ENCODE data around the gene PLCG1. TPM values are rescaled to one million over a fixed set of nuclear protein-coding genes. Genes with fewer than 3 reads are reported as not detected.
A peak's percentile ranks its signal among the peaks of the same experiment; 100 is the strongest.

The PLCG1 gene
- polyA plus RNA-seq, 1 donor from 2014 or later, result 164 TPM

- Histone ChIP-seq H3K4me2 (ENCODE audit: low read length) (no peak overlapping the region), H3K27ac (ENCODE audit: low read length) (no peak overlapping the region), H2AFZ (ENCODE audit: low read depth, low read length) (no peak overlapping the region), H3K9ac (ENCODE audit: low read length) (no peak overlapping the region), H3K36me3 (ENCODE audit: insufficient read depth, low read length) (no peaks in the 10 kb centered on the region), H3K79me2 (replicated peaks; ENCODE audit: insufficient read depth, low read length) (no peaks in the 10 kb centered on the region), H3K27me3 (ENCODE audit: insufficient read depth, low read depth, low read length) (no peaks in the 10 kb centered on the region), H3K9me3 (ENCODE audit: low read length) (no peaks in the 10 kb centered on the region), H3F3A (ENCODE audit: insufficient read depth, low read length, poor library complexity, severe bottlenecking) (no peaks in the 10 kb centered on the region), H3K4me3 (ENCODE audit: low read length) (no peak overlapping the region), H4K20me1 (ENCODE audit: insufficient read depth) (no peaks in the 10 kb centered on the region), H3K9me2 (ENCODE audit: insufficient read depth, low read length) (no peaks in the 10 kb centered on the region)
- no peak for TF ChIP-seq EP300 (conservative IDR thresholded peaks at IDR 0.05; ENCODE audit: poor library complexity, severe bottlenecking)
- peak; percentile 83 for TF ChIP-seq CTCF (IDR thresholded peaks at IDR 0.05; ENCODE audit: poor library complexity, severe bottlenecking)
- peak; percentile 87 for TF ChIP-seq RAD21 (conservative IDR thresholded peaks at IDR 0.05)
- TF ChIP-seq TAF1 (IDR thresholded peaks at IDR 0.05; ENCODE audit: low read depth), result no peak
- TF ChIP-seq SMC3 (conservative IDR thresholded peaks at IDR 0.05; ENCODE audit: poor library complexity), result peak; percentile 89
Observed at GRCh38 chr20:41173161-41173721, 35.9 kb downstream of the PLCG1 start.

GRCh38 chr20:41173791-41174341 lies 36.5 kb downstream of the PLCG1 start:
- Histone ChIP-seq H3K27ac (ENCODE audit: low read length) (no peak overlapping the region), H4K20me1 (ENCODE audit: insufficient read depth) (no peaks in the 10 kb centered on the region), H3F3A (ENCODE audit: insufficient read depth, low read length, poor library complexity, severe bottlenecking) (no peaks in the 10 kb centered on the region), H3K9ac (ENCODE audit: low read length) (no peak overlapping the region), H2AFZ (ENCODE audit: low read depth, low read length) (no peak overlapping the region), H3K9me3 (ENCODE audit: low read length) (no peaks in the 10 kb centered on the region), H3K4me3 (ENCODE audit: low read length) (no peak overlapping the region), H3K79me2 (replicated peaks; ENCODE audit: insufficient read depth, low read length) (no peaks in the 10 kb centered on the region), H3K9me2 (ENCODE audit: insufficient read depth, low read length) (no peaks in the 10 kb centered on the region), H3K36me3 (ENCODE audit: insufficient read depth, low read length) (no peaks in the 10 kb centered on the region), H3K4me2 (ENCODE audit: low read length) (no peak overlapping the region), H3K27me3 (ENCODE audit: insufficient read depth, low read depth, low read length) (no peaks in the 10 kb centered on the region)
- no peak for TF ChIP-seq CTCF (IDR thresholded peaks at IDR 0.05; ENCODE audit: poor library complexity, severe bottlenecking)
- TF ChIP-seq REST (IDR thresholded peaks at IDR 0.05; ENCODE audit: borderline replicate concordance), result no peak
- TF ChIP-seq MXI1 (conservative IDR thresholded peaks at IDR 0.05; ENCODE audit: poor library complexity, severe bottlenecking), result no peak
- TF ChIP-seq TAF1 (IDR thresholded peaks at IDR 0.05; ENCODE audit: low read depth), result no peak
- TF ChIP-seq SMC3 (conservative IDR thresholded peaks at IDR 0.05; ENCODE audit: poor library complexity), result no peak
- TF ChIP-seq EZH2 (IDR thresholded peaks at IDR 0.05; ENCODE audit: borderline replicate concordance, insufficient read depth, low read length, poor library complexity, severe bottlenecking), result no peak
- TF ChIP-seq RAD21 (conservative IDR thresholded peaks at IDR 0.05), result no peak
- no peak for TF ChIP-seq POLR2AphosphoS5 (IDR thresholded peaks at IDR 0.05)
- TF ChIP-seq EP300 (conservative IDR thresholded peaks at IDR 0.05; ENCODE audit: poor library complexity, severe bottlenecking), result no peak

Data from neural cell (in vitro differentiated cells).